D341Med (cell line): ENCODE data around the gene RBM20.
A peak's percentile ranks its signal among the peaks of the same experiment; 100 is the strongest.

Source experiments
- DNase-seq: peaks from one replicate; pipeline ENCODE4 v3.0.0; 2012; ENCODE audit warnings: low spot score

The RBM20 gene

GRCh38 chr10:110789604-110790433 lies 145.7 kb downstream of the RBM20 start:
- peak; percentile 29 for DNase-seq

- no peak for DNase-seq
Observed at GRCh38 chr10:110790913-110791506, 146.9 kb downstream of the RBM20 start.

GRCh38 chr10:110791541-110792073 lies 147.5 kb downstream of the RBM20 start:
- DNase-seq, result no peak

GRCh38 chr10:110792476-110793125 lies 148.5 kb downstream of the RBM20 start:
- no peak for DNase-seq

GRCh38 chr10:110793128-110793812 lies 149.1 kb downstream of the RBM20 start:
- DNase-seq, result no peak

- no peak for DNase-seq
Observed at GRCh38 chr10:110793886-110794285, 149.8 kb downstream of the RBM20 start.

- no peak for DNase-seq
Observed at GRCh38 chr10:110794808-110795207, 150.7 kb downstream of the RBM20 start.

GRCh38 chr10:110797416-110797815 lies 153.3 kb downstream of the RBM20 start:
- no peak for DNase-seq

GRCh38 chr10:110798340-110798739 lies 154.2 kb downstream of the RBM20 start:
- no peak for DNase-seq

- DNase-seq, result no peak
Observed at GRCh38 chr10:110802090-110802489, 158.0 kb downstream of the RBM20 start.

GRCh38 chr10:110802551-110803238 lies 158.6 kb downstream of the RBM20 start:
- no peak for DNase-seq

- no peak for DNase-seq
Observed at GRCh38 chr10:110803239-110803749, 159.2 kb downstream of the RBM20 start.

- peak; percentile 67 for DNase-seq
Observed at GRCh38 chr10:110803830-110804338, 159.7 kb downstream of the RBM20 start.

GRCh38 chr10:110804376-110804775 lies 160.2 kb downstream of the RBM20 start:
- no peak for DNase-seq

- no peak for DNase-seq
Observed at GRCh38 chr10:110805292-110805691, 161.2 kb downstream of the RBM20 start.

GRCh38 chr10:110806335-110806734 lies 162.2 kb downstream of the RBM20 start:
- no peak for DNase-seq

GRCh38 chr10:110808123-110808522 lies 164.0 kb downstream of the RBM20 start:
- no peak for DNase-seq

- no peak for DNase-seq
Observed at GRCh38 chr10:110808615-110809014, 164.5 kb downstream of the RBM20 start.

- no peak for DNase-seq
Observed at GRCh38 chr10:110810625-110811024, 166.5 kb downstream of the RBM20 start.

GRCh38 chr10:110811791-110812581 lies 167.8 kb downstream of the RBM20 start:
- DNase-seq, result no peak
